Dendritic cell treated with granulocyte-macrophage colony-stimulating factor and Interleukin-4, amounts not matched to agents 40 ng/mL and 50 ng/mL, for 4 days (primary cell): ENCODE results near the gene DLX1.

Experiments
- H3K27ac Mint-ChIP-seq: one replicate; pipeline ENCODE4 v1.8.0; 2022; ENCODE audit warnings: mild to moderate bottlenecking, mixed read lengths
- H3K27me3 Mint-ChIP-seq: one replicate; pipeline ENCODE4 v1.8.0; 2022; ENCODE audit warnings: mild to moderate bottlenecking, mixed read lengths
- H3K36me3 Mint-ChIP-seq: one replicate; pipeline ENCODE4 v1.8.0; 2022; ENCODE audit warnings: low read depth, mixed read lengths
- H3K4me1 Mint-ChIP-seq: one replicate; pipeline ENCODE4 v1.8.0; 2022; ENCODE audit warnings: low read depth, mixed read lengths
- H3K4me3 Mint-ChIP-seq: one replicate; pipeline ENCODE4 v1.8.0; 2022; ENCODE audit warnings: mild to moderate bottlenecking, moderate library complexity, mixed read lengths
- H3K9me3 Mint-ChIP-seq: one replicate; pipeline ENCODE4 v1.8.0; 2022; ENCODE audit warnings: mixed read lengths
- intact Hi-C: fragments of 100-400 bp; cut with micrococcal nuclease; formaldehyde crosslinking; loops from one replicate; pipeline ENCODE4 v1.15.0; 2022

DLX1 gene

GRCh38 chr2:172087207-172087779 is 2.0 kb downstream of the DLX1 start:
- Mint-ChIP-seq H3K4me1 (peaks cover 72% of the 10 kb centered on the region), H3K4me3 (no peak overlapping the region), H3K27me3 (peaks cover 94% of the 10 kb centered on the region), H3K9me3 (no peaks in the 10 kb centered on the region), H3K36me3 (no peaks in the 10 kb centered on the region), H3K27ac (no peak overlapping the region)
- intact Hi-C loops = no loop called here

GRCh38 chr2:172087780-172088244 is 2.5 kb downstream of the DLX1 start:
- no peaks in the 10 kb centered on the region for H3K36me3 Mint-ChIP-seq
- intact Hi-C loops = no loop called here
- no peak overlapping the region for H3K4me3 Mint-ChIP-seq
- H3K9me3 Mint-ChIP-seq = no peaks in the 10 kb centered on the region
- H3K4me1 Mint-ChIP-seq = peaks cover 67% of the 10 kb centered on the region
- peaks cover 94% of the 10 kb centered on the region for H3K27me3 Mint-ChIP-seq
- no peak overlapping the region for H3K27ac Mint-ChIP-seq

GRCh38 chr2:172088245-172089004 is 3.1 kb downstream of the DLX1 start:
- Mint-ChIP-seq H3K27me3 (peaks cover 94% of the 10 kb centered on the region), H3K27ac (no peak overlapping the region), H3K36me3 (no peaks in the 10 kb centered on the region), H3K4me1 (peaks cover 65% of the 10 kb centered on the region), H3K9me3 (no peaks in the 10 kb centered on the region), H3K4me3 (no peak overlapping the region)
- intact Hi-C loops = no loop called here

GRCh38 chr2:172089005-172089504 is 3.7 kb downstream of the DLX1 start:
- H3K27ac Mint-ChIP-seq = no peak overlapping the region
- intact Hi-C loops = no loop called here

GRCh38 chr2:172089633-172090032 is 4.3 kb downstream of the DLX1 start:
- Mint-ChIP-seq H3K36me3 (no peaks in the 10 kb centered on the region), H3K4me3 (no peak overlapping the region), H3K9me3 (no peaks in the 10 kb centered on the region), H3K27ac (no peak overlapping the region), H3K4me1 (peaks cover 63% of the 10 kb centered on the region), H3K27me3 (peaks cover 94% of the 10 kb centered on the region)
- intact Hi-C loops = no loop called here

More at GRCh38 chr2:172089005-172089504, 3.7 kb downstream of the DLX1 start:
- H3K27me3 Mint-ChIP-seq = peaks cover 94% of the 10 kb centered on the region
- no peak overlapping the region for H3K4me3 Mint-ChIP-seq
- H3K4me1 Mint-ChIP-seq = peaks cover 65% of the 10 kb centered on the region
- no peaks in the 10 kb centered on the region for H3K9me3 Mint-ChIP-seq
- H3K36me3 Mint-ChIP-seq = no peaks in the 10 kb centered on the region

GRCh38 chr2:172090044-172090961 is 5.0 kb downstream of the DLX1 start:
- Mint-ChIP-seq H3K27me3 (peaks cover 93% of the 10 kb centered on the region), H3K4me1 (peaks cover 61% of the 10 kb centered on the region), H3K4me3 (no peak overlapping the region), H3K27ac (no peak overlapping the region), H3K9me3 (no peaks in the 10 kb centered on the region), H3K36me3 (no peaks in the 10 kb centered on the region)
- intact Hi-C loops = no loop called here

GRCh38 chr2:172091000-172091641 is 5.8 kb downstream of the DLX1 start:
- Mint-ChIP-seq H3K36me3 (no peaks in the 10 kb centered on the region), H3K9me3 (no peaks in the 10 kb centered on the region), H3K27ac (no peak overlapping the region), H3K4me3 (no peak overlapping the region), H3K4me1 (peaks cover 61% of the 10 kb centered on the region), H3K27me3 (peaks cover 93% of the 10 kb centered on the region)
- intact Hi-C loops = no loop called here

- H3K27ac Mint-ChIP-seq = no peak overlapping the region
These were observed 6.7 kb downstream of the DLX1 start for GRCh38 chr2:172091761-172092566.

GRCh38 chr2:172092716-172093415 is 7.6 kb downstream of the DLX1 start:
- H3K4me3 Mint-ChIP-seq = peak overlapping the region; percentile 37
- peaks cover 93% of the 10 kb centered on the region for H3K27me3 Mint-ChIP-seq
- H3K4me1 Mint-ChIP-seq = peaks cover 58% of the 10 kb centered on the region

More at GRCh38 chr2:172091761-172092566, 6.7 kb downstream of the DLX1 start:
- Mint-ChIP-seq H3K4me1 (peaks cover 61% of the 10 kb centered on the region), H3K9me3 (no peaks in the 10 kb centered on the region), H3K36me3 (no peaks in the 10 kb centered on the region), H3K27me3 (peaks cover 93% of the 10 kb centered on the region), H3K4me3 (no peak overlapping the region)
- intact Hi-C loops = no loop called here

GRCh38 chr2:172093416-172094293 is 8.3 kb downstream of the DLX1 start:
- H3K27ac Mint-ChIP-seq = no peak overlapping the region
- H3K27me3 Mint-ChIP-seq = peaks cover 91% of the 10 kb centered on the region
- no peaks in the 10 kb centered on the region for H3K36me3 Mint-ChIP-seq
- intact Hi-C loops = no loop called here
- H3K9me3 Mint-ChIP-seq = no peaks in the 10 kb centered on the region
- H3K4me3 Mint-ChIP-seq = peak overlapping the region; percentile 37
- peaks cover 55% of the 10 kb centered on the region for H3K4me1 Mint-ChIP-seq

More at GRCh38 chr2:172092716-172093415, 7.6 kb downstream of the DLX1 start:
- Mint-ChIP-seq H3K27ac (no peak overlapping the region), H3K36me3 (no peaks in the 10 kb centered on the region), H3K9me3 (no peaks in the 10 kb centered on the region)
- intact Hi-C loops = no loop called here

GRCh38 chr2:172094294-172095145 is 9.2 kb downstream of the DLX1 start:
- Mint-ChIP-seq H3K27ac (no peak overlapping the region), H3K27me3 (peaks cover 91% of the 10 kb centered on the region), H3K4me3 (peak overlapping the region; percentile 78), H3K36me3 (no peaks in the 10 kb centered on the region), H3K9me3 (no peaks in the 10 kb centered on the region), H3K4me1 (peaks cover 57% of the 10 kb centered on the region)
- intact Hi-C loops = no loop called here
